ENCODE results near the gene ZNF385B.

Gene ZNF385B

DNA sequence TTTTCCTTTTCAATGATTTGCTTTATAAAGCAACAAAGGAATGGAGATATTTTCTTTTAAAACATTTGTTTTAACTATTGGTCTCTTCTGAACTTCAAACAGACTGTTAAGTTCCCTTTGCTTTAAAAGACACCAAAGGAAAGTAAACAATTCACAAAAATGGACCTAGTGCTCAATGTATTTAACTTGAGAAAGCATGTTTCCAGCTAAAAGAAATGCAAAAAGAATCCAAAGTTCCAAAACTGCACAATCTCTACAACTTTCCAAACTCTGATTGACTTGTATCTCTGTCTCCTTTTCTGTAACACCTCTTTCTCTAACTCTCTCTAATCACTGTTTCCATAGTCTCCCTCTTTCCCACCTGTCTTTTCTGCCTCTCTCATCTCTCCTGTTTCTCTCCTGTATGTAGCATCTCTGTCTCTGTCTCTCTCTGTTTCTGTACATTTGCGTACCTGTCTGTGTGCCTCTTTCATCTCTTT, 301.1 kb downstream of the ZNF385B start:
- no peak for FAIRE-seq
- DNase-seq (ENCODE audit: insufficient read length, low spot score): no peak

DNA sequence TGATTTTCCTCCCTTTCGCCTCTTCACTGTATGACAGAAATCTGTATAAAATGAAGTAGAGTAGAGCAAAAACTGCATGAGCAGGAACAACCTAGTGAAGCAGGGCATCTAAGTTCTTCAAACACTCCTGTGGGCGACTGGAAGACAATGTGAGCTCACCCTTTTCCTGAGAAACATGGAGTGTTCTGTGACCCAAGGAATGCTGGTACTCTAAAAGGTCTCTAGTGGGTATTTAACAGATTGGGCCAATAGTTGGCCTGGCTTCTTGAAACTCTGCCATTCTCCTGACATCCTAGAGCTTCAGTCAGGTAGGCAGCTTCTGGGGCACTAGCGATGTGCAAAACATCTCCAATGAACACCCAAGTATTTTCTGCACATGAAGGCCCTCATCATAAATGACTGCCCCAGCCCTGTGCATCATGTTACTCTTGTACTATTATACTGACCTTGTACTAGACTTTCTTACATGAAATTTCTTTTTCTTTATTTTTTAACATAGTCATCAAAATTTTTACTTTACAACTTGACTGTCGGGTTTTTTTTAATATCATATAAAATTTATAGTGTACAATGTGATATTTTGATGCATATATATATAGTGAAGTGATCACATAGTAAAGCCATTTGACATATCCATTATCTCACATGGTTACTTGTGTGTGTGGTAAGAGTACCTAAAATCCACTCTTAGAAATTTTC, 302.2 kb downstream of the ZNF385B start:
- no peak for FAIRE-seq
- no peak for DNase-seq (ENCODE audit: insufficient read length, low spot score)

GRCh38 chr2:179558010-179558934, 303.1 kb downstream of the ZNF385B start:
- FAIRE-seq: no peak
- no peak for DNase-seq (ENCODE audit: insufficient read length, low spot score)

- DNase-seq (ENCODE audit: insufficient read length, low spot score) (no peak), FAIRE-seq (no peak)
Observed at GRCh38 chr2:179556425-179556824, 305.0 kb downstream of the ZNF385B start.

GRCh38 chr2:179555691-179556283, 305.6 kb downstream of the ZNF385B start:
- DNase-seq (ENCODE audit: insufficient read length, low spot score): no peak
- FAIRE-seq: no peak

DNA sequence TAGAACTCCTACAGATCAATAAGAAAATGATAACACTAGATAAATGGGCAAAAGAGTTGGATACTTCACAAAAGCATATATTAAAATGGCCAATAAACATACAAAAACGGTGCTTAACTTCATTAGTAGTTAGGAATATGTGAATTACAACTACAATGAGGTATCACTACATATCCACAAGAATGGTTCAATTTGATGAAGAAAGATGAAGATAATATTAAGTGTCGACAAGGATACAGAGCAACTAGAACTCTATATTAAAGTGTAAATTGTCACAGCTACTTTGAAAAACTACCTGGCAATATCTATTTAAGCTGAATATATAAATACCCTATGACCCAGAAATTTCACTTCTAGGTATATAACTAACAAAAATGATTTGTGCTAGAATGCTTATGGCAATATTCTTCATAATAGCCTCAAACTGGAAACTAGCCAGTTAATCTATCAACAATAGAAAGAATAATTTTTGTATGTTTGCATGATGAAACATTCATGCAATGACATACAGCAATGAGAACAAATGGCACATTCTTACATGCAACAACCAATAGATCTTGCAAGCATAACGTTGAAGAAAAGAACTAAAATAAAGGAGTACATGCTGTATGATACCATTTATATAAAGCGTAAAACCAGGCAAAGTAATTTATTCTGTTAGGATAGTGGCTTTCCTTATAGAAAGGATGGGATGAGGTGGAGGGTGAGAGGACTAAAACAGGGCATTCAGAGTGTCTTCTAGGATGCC, 306.6 kb downstream of the ZNF385B start:
- FAIRE-seq (no peak), DNase-seq (ENCODE audit: insufficient read length, low spot score) (no peak)

DNA sequence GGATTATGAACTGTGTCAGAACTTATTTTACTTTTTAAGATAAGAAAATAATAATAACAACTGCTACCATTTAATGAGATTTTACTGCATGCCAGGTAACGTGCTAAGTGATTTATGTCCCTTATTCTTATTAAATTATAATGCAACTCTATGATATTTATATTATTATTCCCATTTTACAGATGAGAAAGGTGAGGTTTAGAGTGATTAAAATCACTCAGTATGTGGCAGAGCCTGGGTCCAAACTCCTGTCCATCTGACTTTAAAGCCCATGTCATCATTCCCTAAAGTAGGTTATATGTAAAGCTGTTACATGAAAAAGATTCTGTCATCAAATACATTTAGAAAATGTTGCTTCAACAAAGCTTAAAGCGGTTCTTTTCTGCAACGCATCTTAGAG, 308.0 kb downstream of the ZNF385B start:
- FAIRE-seq (no peak), DNase-seq (ENCODE audit: insufficient read length, low spot score) (no peak)

GRCh38 chr2:179551539-179552045, 309.8 kb downstream of the ZNF385B start:
- DNase-seq (ENCODE audit: insufficient read length, low spot score): no peak
- no peak for FAIRE-seq

GRCh38 chr2:179550849-179551248, 310.6 kb downstream of the ZNF385B start:
- FAIRE-seq (no peak), DNase-seq (ENCODE audit: insufficient read length, low spot score) (no peak)

- no peak for FAIRE-seq
Observed at GRCh38 chr2:179550214-179550613, 311.2 kb downstream of the ZNF385B start.

GRCh38 chr2:179546656-179547055, 314.8 kb downstream of the ZNF385B start:
- no peak for FAIRE-seq
- no peak for DNase-seq (ENCODE audit: insufficient read length, low spot score)

More at GRCh38 chr2:179550214-179550613, 311.2 kb downstream of the ZNF385B start:
- DNase-seq (ENCODE audit: insufficient read length, low spot score): no peak

GRCh38 chr2:179545024-179545423, 316.4 kb downstream of the ZNF385B start:
- DNase-seq (ENCODE audit: insufficient read length, low spot score): no peak
- no peak for FAIRE-seq

DNA sequence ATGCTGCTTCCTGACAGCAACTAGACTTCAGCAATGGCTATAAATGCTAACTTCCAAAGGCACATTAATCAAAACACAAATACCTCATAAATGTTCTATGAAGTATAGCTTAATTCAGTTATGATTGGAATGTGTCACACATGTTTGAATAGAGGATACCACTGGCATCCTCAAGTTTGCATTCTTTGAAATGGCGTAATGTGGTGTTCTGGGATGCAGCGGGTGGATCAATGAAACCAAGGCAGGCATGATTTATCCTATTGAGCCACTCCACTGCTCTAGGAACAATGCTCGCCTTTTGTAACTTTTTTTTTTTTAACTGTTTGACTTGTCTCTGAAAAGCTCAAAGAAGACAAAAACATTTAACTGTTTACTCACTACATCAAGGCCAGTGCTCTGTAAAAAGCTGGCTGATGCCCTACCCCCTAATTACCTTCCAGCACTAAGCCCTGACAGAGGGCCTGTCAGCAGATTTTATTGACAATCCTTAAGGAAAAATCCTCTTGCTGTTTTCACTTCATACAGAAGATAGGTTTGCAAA, 318.0 kb downstream of the ZNF385B start:
- DNase-seq (ENCODE audit: insufficient read length, low spot score) (no peak), FAIRE-seq (no peak)

DNA sequence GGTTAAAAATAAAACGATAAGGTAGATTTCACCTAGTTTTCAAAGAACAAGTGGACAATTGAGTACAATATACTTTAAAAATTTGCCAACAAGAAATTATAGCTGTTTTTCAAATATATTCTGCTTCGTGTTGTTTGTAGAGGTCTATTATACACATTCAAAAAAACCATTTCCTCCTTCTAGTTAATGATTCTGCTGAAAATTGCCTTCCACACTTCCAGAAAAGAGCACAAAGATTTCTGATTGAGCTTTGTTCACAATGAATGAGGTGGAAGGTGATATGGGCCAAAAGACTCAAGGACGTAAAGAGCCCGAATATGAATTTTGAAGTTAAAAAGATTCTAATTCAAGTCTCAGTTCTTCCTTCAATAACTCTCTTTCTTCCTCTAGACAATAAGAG, 319.8 kb downstream of the ZNF385B start:
- FAIRE-seq: no peak
- no peak for DNase-seq (ENCODE audit: insufficient read length, low spot score)

DNA sequence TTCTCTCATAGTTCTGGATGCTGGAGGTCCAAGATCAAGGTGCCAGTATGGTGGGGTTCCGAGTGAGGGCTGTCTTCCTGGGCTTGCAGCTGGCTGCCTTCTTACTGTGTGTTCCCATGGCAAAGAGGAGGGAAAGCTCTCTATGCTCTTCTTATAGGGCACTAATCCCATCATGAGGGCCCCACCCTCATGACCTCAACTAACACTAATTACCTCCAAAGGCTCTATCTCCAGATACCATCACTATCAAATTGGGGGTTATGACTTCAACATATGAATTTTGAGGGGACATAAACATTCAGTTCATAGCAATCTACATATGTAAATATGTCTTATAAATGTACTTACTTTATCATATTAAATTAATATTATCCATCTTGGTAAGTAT, 322.3 kb downstream of the ZNF385B start:
- FAIRE-seq: no peak
- DNase-seq (ENCODE audit: insufficient read length, low spot score): no peak

GRCh38 chr2:179538406-179539123, 322.8 kb downstream of the ZNF385B start:
- DNase-seq (ENCODE audit: insufficient read length, low spot score) (no peak), FAIRE-seq (no peak)

GRCh38 chr2:179536185-179536584, 325.2 kb downstream of the ZNF385B start:
- DNase-seq (ENCODE audit: insufficient read length, low spot score): no peak
- FAIRE-seq: no peak

GRCh38 chr2:179533875-179534274, 327.5 kb downstream of the ZNF385B start:
- FAIRE-seq: no peak
- no peak for DNase-seq (ENCODE audit: insufficient read length, low spot score)

DNA sequence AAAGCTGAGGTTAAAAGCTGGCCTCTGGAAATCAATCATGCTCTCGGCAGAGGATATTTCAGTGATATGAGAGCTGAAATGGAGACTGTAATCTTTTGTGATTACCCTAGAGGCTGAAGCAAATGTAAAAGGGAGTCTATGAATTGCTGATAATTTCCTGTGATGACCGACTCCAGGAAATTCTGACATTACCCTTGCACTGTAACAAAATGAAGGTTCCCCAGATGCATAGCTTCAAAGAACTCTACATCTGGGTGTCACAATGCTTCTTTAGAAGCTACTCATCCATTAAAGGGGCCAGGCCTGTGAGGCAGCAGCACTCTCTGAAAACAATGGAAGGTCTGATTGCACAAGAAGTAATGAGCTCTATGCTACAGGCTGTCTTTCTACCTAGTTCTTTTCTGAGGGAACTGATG, 328.5 kb downstream of the ZNF385B start:
- no peak for DNase-seq (ENCODE audit: insufficient read length, low spot score)
- no peak for FAIRE-seq
